DMS114 treated with DMSO at 0.1 percent for 48 hours (cell line): ENCODE measurements around the gene TMA7.
"Not testable (repeated sequence)": the region's sequence is repeated elsewhere in the genome, so short reads cannot be mapped to it uniquely, and the experiment has no call there.

Experiments
- DNase-seq: peaks from one replicate; lab custom pipeline; 2025; ENCODE audit not compliant: unreplicated experiment; lab: John Stamatoyannopoulos, UW

The TMA7 gene

DNA sequence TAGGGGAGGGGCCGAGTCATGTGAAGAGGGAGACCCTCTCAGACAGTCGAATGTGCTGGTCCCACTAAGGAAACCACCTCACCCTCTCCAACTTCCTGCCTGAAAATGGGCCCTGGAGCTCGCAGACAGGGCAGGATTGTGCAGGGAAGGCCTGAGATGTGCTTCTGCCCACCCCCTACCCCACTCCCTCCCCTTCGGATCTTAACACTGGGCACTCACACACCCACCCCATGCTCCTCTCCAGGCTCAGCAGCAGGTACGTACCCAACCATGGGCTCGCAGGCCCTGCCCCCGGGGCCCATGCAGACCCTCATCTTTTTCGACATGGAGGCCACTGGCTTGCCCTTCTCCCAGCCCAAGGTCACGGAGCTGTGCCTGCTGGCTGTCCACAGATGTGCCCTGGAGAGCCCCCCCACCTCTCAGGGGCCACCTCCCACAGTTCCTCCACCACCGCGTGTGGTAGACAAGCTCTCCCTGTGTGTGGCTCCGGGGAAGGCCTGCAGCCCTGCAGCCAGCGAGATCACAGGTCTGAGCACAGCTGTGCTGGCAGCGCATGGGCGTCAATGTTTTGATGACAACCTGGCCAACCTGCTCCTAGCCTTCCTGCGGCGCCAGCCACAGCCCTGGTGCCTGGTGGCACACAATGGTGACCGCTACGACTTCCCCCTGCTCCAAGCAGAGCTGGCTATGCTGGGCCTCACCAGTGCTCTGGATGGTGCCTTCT lies 26.5 kb downstream of the TMA7 start:
- DNase-seq: no peak

DNA sequence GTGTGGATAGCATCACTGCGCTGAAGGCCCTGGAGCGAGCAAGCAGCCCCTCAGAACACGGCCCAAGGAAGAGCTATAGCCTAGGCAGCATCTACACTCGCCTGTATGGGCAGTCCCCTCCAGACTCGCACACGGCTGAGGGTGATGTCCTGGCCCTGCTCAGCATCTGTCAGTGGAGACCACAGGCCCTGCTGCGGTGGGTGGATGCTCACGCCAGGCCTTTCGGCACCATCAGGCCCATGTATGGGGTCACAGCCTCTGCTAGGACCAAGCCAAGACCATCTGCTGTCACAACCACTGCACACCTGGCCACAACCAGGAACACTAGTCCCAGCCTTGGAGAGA lies 27.0 kb downstream of the TMA7 start:
- no peak for DNase-seq

GRCh38 chr3:48467473-48468267 lies 27.6 kb downstream of the TMA7 start:
- no peak for DNase-seq

DNA sequence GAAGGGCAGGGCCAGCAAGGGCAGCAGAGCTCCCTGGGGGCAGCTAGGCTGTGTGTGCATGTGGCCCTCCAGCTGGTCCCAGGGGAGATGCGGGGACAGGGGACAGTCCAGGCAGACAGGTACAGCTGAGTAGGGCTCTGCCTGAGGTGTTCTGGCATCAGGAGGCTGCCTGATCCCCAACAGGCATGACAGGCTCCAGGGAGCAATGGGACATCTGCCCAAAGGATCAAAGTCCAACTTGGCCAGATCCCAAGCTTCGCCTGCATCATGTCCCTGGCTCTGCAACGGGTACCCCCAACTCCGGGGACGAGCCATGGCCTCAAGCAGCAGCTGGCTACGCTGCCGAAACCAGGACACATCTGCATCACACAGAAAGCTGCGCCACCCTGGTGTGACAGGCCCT lies 28.3 kb downstream of the TMA7 start:
- no peak for DNase-seq

GRCh38 chr3:48469046-48469915 lies 29.2 kb downstream of the TMA7 start:
- DNase-seq: no peak

DNA sequence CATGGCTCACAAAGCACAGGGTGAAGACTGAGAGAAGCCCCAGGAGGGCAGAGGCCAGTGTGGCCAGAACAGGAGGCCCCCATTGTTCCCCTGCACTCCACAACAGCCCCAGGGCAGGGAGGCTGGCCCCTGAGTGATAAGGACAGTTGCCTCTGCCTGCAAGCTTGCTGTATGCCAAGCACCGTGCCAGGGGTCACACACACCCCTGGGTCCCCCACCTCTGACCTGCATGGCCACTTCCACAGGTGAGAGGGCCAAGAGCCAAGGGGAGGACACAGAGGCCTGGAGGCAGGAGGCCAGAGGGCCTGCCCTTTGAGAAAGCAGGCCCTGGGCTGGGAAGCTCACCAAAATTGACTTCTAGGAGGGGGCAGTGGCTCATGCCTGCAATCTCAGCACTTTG lies 30.2 kb downstream of the TMA7 start:
- no peak for DNase-seq

- DNase-seq: no peak
Observed at GRCh38 chr3:48472673-48472922, 32.5 kb downstream of the TMA7 start.

GRCh38 chr3:48472923-48473616 lies 33.0 kb downstream of the TMA7 start:
- peak; percentile 80 for DNase-seq

DNA sequence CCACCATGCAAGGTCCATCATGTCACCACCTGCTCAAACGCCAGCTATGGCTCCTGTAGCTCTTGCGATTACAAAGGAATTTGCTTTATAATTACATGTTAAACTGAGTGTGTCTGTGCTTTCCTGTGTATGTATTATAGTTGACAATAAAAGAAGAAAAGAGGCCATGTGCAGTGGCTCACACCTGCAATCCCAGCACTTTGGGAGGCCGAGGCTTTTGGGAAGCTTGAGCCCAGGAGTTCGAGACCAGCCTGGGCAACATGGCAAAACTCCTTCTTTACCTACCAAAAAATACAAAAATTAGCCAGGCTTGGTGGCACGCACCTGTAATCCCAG lies 33.5 kb downstream of the TMA7 start:
- no peak for DNase-seq

- not testable (repeated sequence) for DNase-seq
Observed at GRCh38 chr3:48474031-48474430, 34.0 kb downstream of the TMA7 start.

GRCh38 chr3:48474619-48475018 lies 34.6 kb downstream of the TMA7 start:
- no peak for DNase-seq

DNA sequence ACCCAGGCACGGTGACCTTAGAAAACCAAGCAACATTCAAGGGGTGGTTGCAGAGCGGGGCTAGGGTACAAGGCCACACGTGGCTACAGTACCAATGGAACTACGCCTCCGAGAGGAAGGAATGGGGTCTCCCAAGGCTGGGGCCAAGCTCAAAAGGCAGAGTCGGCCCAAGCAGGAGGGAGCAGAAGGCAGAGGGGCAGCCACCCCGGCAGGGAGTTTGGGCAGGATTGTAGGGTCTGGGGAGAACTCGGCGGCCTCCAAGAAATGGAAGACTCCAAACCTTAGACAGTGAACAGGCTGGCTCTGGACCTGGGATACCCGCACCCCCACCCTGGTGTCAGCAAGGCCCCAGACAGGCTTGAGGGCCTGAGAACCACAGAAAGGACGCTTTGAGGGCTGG lies 35.1 kb downstream of the TMA7 start:
- DNase-seq: no peak

- no peak for DNase-seq
Observed at GRCh38 chr3:48476426-48477053, 36.5 kb downstream of the TMA7 start.

DNA sequence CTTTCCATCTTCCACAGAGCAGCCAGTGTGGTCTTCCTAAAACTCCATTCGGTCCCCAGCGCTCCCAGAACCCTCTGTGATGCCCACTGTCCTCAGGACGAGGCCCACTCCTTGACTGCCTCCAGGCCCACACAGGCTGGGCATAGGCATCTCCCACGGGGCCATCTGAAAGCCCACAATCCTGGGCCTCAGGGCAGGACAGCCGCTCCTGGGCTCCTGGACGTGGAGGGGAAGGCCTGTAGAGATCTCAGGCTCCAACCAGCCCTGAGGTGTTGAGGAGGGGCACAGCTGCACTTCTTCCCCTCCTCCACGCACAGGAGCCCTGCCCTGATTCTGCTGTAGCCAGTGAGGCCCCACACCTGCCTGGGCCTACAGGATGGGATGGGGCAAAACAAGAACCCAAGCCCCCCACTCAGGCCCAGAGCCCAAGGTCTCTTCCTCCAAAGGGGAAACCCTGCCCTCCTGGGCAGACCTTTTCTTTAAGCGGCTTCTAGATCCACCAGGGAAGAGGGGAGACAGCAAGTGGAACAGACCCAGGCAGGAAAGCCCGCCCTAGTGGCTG lies 38.0 kb downstream of the TMA7 start:
- DNase-seq: no peak

DNA sequence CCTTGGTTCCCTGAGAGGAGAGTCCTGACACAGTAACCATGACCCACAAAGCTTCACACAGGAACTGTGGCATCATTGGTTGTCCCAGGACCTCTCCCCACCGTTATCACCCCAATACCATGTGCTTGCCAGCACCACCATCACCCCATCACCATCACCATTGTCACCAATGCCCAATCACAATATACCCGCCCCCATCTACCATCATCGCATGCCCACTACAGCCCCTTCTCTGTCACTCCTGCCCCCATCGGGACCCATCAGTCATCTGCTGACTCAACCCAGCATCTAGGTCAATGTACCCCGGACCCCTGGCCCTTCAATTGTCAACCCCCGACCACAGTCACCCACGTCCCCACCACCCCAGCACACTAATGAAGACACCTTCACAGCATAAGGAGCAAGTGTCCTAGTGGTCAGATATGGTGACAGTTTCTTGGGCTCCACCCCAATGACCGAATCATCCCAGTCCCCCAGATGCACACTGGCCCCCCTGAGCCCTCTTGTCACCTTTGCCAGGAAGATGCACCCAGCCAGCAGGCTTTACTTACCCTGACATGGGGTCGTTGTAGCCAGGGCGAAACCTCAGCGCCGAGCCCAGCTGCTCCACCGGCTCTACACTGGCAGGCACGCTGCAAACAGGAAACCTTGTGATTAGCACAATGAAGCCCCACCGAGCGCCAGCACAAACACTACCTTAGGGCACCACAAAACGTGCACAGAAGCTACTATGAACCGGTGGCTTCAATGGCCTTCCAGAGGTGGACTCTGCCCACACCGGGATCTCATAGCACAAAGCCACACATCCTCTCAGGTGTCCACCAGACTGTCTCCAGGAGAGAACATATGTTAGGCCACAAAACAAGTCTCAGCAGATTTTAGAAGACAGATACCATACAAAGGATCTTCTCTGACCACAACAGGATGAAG lies 38.8 kb downstream of the TMA7 start:
- DNase-seq: no peak

- DNase-seq: not testable (repeated sequence)
Observed at GRCh38 chr3:48480891-48481290, 40.8 kb downstream of the TMA7 start.

DNA sequence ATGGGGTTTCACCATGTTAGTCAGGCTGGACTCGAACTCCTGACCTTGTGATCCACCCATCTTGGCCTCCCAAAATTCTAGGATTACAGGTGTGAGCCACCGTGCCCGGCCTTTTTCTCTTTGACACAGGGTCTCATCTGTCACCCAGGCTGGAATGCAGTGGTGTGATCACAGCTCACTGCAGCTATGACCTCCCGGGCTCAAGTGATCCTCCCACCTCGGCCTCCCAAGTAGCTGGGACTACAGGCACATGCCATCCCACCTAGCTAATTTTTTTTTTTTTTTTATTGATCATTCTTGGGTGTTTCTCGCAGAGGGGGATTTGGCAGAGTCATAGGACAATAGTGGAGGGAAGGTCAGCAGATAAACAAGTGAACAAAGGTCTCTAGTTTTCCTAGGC lies 42.8 kb downstream of the TMA7 start:
- not testable (repeated sequence) for DNase-seq

DNA sequence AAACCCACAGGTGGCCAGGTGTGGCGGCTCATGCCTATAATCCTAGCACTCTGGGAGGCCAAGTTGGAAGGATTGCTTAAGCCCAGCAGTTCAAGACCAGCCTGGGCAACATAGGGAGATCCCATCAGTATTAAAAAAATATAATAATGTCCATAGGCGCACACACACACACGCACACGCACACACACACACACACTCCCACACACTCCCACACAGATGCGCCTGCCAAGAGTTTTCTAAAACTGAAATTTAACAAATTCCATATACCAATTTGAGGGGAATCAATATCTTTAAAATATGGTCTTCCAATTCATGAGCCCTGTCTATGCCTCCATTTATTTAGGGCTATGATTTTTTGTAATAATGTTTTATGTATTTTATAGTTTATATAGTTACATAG lies 46.9 kb downstream of the TMA7 start:
- DNase-seq: no peak

DNA sequence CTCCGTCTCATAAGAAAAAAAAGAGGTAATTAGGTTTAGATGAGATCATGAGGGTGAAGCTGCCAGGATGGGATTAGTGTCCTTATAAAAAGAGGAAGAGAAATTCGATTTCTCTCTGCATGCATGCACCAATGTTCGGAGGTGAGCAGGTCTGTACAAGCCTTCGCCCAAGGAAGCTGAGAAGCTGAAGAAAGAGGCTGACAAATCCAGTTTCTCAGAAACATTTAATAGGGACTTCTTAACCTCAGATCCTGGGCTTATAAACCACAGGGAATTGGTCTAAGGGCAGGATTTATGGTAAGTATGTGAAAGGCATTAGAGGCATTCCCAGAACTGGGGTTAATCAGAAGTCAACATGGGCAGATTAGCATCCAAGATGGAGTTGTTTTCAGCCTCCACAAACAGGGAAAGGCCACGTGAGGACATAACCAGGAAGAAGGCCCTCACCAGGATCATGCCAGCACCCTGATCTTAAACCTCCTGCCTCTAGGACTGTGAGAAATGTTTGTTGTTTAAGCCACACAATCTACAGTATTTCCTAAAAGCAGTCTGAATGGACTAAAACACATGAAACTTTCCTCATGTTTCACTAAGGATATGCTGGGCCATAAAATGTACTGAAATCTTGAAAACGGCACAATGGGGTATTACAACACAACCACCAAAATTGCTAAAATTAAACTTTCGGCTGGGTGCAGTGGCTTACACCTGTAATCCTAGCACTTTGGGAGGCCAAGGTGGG lies 52.6 kb downstream of the TMA7 start:
- no peak for DNase-seq
